NCI-H1930 (cell line): Measurements from ENCODE around the gene RAD51B.
"Not testable (repeated sequence)": the region's sequence is repeated elsewhere in the genome, so short reads cannot be mapped to it uniquely, and the experiment has no call there.

Experiments
- DNase-seq, 2 experiments: peaks; one replicate each; lab custom pipeline; 2025; lab: John Stamatoyannopoulos, UW

Gene RAD51B

GRCh38 chr14:68274725-68275124 is 455.1 kb downstream of the RAD51B start:
- no peak for DNase-seq

- DNase-seq, result no peak
Observed at GRCh38 chr14:68278576-68279436, 459.2 kb downstream of the RAD51B start.

- DNase-seq, result no peak
Observed at GRCh38 chr14:68279437-68279720, 459.8 kb downstream of the RAD51B start.

GRCh38 chr14:68279777-68280233 is 460.2 kb downstream of the RAD51B start:
- no peak for DNase-seq

GRCh38 chr14:68281497-68281896 is 461.9 kb downstream of the RAD51B start:
- DNase-seq, result no peak

GRCh38 chr14:68282479-68283377 is 463.1 kb downstream of the RAD51B start:
- DNase-seq, result no peak

GRCh38 chr14:68283378-68284123 is 464.0 kb downstream of the RAD51B start:
- DNase-seq, result no peak

- DNase-seq, result no peak
Observed at GRCh38 chr14:68284333-68284732, 464.8 kb downstream of the RAD51B start.

GRCh38 chr14:68284834-68285233 is 465.3 kb downstream of the RAD51B start:
- no peak for DNase-seq

- DNase-seq, result no peak
Observed at GRCh38 chr14:68285421-68286179, 466.0 kb downstream of the RAD51B start.

- DNase-seq, result no peak
Observed at GRCh38 chr14:68286667-68287066, 467.1 kb downstream of the RAD51B start.

GRCh38 chr14:68289452-68289851 is 469.9 kb downstream of the RAD51B start:
- DNase-seq, result not testable (repeated sequence)

GRCh38 chr14:68291820-68292219 is 472.2 kb downstream of the RAD51B start:
- no peak for DNase-seq

GRCh38 chr14:68292441-68293215 is 473.0 kb downstream of the RAD51B start:
- DNase-seq, result no peak

- DNase-seq, result no peak
Observed at GRCh38 chr14:68293404-68293803, 473.8 kb downstream of the RAD51B start.

- no peak for DNase-seq
Observed at GRCh38 chr14:68295316-68295816, 475.8 kb downstream of the RAD51B start.

GRCh38 chr14:68297039-68297438 is 477.5 kb downstream of the RAD51B start:
- no peak for DNase-seq

GRCh38 chr14:68297876-68298468 is 478.4 kb downstream of the RAD51B start:
- DNase-seq, result no peak

GRCh38 chr14:68300608-68301007 is 481.0 kb downstream of the RAD51B start:
- DNase-seq, result no peak

GRCh38 chr14:68301219-68301618 is 481.6 kb downstream of the RAD51B start:
- DNase-seq, result no peak
